IMR-90 (cell line): Measurements from ENCODE around the gene VSIG4.

Experiments
- CEBPB ChIP-seq: IDR thresholded peaks from 2 replicates; pipeline ENCODE4 v1.6.1; 2012; ENCODE audit warnings: low read depth, low read length, improper control_type of control experiment
- CTCF ChIP-seq: conservative IDR thresholded peaks from 2 replicates; pipeline ENCODE4 v1.5.1; 2012; ENCODE audit warnings: mild to moderate bottlenecking, low read depth, low read length, improper control_type of control experiment
- ELK1 ChIP-seq: fragments of 150-350 bp; IDR thresholded peaks from 2 replicates; pipeline ENCODE4 v1.6.1; 2016; ENCODE audit warnings: low read depth, mild to moderate bottlenecking, low read length, moderate library complexity, borderline replicate concordance
- FOS ChIP-seq: fragments of 150-350 bp; IDR thresholded peaks from 2 replicates; pipeline ENCODE4 v1.6.1; 2016; ENCODE audit warnings: low read depth, low read length
- MAFK ChIP-seq: IDR thresholded peaks from 2 replicates; pipeline ENCODE4 v1.6.1; 2012; ENCODE audit warnings: low read depth, low read length, improper control_type of control experiment
- POLR2A ChIP-seq: IDR thresholded peaks from 2 replicates; pipeline ENCODE4 v1.6.1; 2012; ENCODE audit warnings: mild to moderate bottlenecking, low read depth, low read length
- RAD21 ChIP-seq: IDR thresholded peaks from 2 replicates; pipeline ENCODE4 v1.6.1; 2012; ENCODE audit warnings: low read length, improper control_type of control experiment
- RCOR1 ChIP-seq: IDR thresholded peaks from 2 replicates; pipeline ENCODE4 v1.6.1; 2012; ENCODE audit warnings: mild to moderate bottlenecking, low read length, improper control_type of control experiment; ENCODE audit not compliant: insufficient replicate concordance
- RFX5 ChIP-seq: IDR thresholded peaks from 2 replicates; pipeline ENCODE4 v1.8.0; 2012; ENCODE audit warnings: low read depth, mild to moderate bottlenecking, low read length, moderate library complexity
- SMC3 ChIP-seq: fragments of 150-350 bp; IDR thresholded peaks from 2 replicates; pipeline ENCODE4 v1.6.1; 2016; ENCODE audit warnings: low read depth, mild to moderate bottlenecking, antibody characterized with exemption, low read length, moderate library complexity
- USF2 ChIP-seq: fragments of 150-350 bp; IDR thresholded peaks from 2 replicates; pipeline ENCODE4 v1.6.1; 2017; ENCODE audit warnings: mild to moderate bottlenecking, antibody characterized with exemption, low read length, low read depth

- TF ChIP-seq POLR2A (no peak), CTCF (no peak), MAFK (no peak), RFX5 (no peak), FOS (no peak), CEBPB (no peak), SMC3 (no peak), ELK1 (no peak), RAD21 (no peak), RCOR1 (no peak), USF2 (no peak)
These were observed 16.3 kb downstream of the VSIG4 start for GRCh38 chrX:66023385-66024091.
